Raji (cell line): ENCODE data around the gene FOXC2.

Experiments
- POLR2A ChIP-seq: IDR thresholded peaks from 2 replicates; pipeline ENCODE4 v1.6.1; 2011; ENCODE audit warnings: low read depth, low read length, control low read depth; ENCODE audit not compliant: insufficient read depth

Gene FOXC2

GRCh38 chr16:86570558-86571529, 4.2 kb downstream of the FOXC2 start:
- TF ChIP-seq POLR2A: no peak

- no peak for TF ChIP-seq POLR2A
Measured at GRCh38 chr16:86571530-86571915, 4.9 kb downstream of the FOXC2 start.

DNA sequence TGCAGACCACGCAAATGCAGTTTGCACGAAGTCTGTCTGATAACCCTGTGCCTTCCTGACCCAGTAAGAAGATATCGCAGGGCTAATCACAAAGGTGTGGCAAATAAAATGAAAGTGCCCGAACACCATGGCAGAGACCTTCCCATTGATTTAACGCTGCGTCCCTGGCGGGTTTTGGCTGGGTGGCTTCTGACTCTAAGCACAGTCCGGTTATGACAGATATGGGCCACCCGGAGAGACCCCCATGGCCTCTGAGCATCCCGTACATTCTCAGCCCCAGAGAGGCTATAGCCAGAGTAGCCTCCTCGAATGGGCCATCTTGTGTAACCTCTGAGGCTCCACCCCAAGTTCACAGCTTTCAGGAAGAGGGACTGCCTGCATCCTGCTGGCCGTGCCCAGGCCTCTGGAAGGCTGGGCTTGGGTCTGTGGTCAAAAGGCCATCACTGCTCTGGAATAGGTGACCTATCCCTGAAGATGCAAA, 5.5 kb downstream of the FOXC2 start:
- TF ChIP-seq POLR2A: no peak

DNA sequence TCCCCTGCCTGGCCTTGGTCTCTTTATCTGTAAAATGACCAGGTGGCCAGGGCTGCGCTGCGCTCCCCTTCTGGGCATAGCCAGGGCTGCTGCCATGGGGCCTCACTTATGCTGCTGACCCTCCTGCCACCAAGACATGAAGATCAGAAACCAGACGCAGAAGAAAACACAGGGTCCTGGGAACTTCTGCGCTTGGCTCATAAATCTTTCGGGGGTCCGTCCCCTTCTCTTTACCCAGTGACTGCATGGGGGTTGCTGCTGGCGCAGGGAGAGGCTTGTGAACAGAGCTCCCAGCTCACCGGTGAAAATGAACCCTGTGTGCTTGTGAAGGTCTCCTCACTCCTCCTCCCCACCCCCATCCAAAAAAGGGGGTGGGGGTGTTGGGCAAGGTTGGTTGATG, 6.0 kb downstream of the FOXC2 start:
- no peak for TF ChIP-seq POLR2A

DNA sequence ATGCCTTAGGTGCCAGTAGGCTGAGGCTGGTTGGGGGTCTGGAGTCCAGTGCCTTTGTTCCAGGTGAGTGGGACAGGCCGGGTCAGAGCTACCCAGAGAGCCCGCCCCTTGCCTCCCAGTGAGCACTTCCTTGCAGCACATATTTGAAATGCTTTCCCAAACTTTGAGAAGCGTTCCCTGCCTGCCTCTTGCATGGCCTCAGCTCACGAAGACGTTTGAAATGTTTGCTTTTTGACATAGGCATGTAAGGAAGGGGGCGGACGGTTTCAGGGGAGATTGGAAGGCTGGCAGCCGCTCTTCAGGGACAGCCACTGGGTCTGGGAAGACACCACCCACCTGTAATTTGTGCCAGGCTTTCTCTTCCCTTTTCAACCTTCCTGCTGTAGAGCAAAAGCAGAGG, 6.6 kb downstream of the FOXC2 start:
- TF ChIP-seq POLR2A: no peak

DNA sequence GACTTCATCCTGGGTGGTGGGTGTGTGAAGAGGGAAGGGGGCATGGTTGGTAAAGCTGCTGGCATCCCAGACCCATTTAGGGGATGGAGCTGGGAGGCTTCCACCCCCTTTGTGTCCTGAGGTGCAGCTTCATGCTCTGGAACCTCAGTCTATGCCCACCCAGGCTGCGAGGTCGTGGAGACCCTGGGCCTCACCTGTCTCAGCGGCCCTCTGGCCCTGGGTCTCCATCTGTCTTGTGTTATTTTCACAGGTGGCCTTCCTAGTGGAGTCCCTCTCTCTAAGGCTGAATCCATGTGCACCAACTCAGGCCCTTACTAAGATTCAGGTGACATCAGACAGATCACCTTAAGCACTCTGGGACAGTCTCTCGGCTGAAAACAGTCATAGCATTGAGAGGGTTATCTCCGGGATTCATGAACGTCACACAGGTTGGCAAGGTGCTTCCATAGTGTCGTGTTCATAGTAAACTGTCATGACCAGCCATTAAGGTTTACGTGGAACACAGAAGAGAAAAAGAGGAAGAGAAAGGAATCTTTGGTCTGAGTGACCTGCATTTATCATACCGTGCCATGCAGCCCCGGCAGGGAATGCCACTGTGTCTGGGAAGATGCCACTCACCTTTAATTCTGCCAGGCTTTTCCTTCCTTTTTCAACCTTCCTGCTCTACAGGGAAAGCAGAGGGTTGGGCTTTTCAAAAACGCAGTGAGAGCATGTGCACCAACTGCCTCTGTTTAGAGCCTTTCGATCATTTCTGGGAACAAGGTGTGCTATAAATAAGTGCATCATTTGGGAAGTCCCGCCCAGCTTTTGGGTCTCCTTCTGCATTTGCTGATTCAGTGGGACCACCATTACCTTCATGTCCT, 7.2 kb downstream of the FOXC2 start:
- no peak for TF ChIP-seq POLR2A

DNA sequence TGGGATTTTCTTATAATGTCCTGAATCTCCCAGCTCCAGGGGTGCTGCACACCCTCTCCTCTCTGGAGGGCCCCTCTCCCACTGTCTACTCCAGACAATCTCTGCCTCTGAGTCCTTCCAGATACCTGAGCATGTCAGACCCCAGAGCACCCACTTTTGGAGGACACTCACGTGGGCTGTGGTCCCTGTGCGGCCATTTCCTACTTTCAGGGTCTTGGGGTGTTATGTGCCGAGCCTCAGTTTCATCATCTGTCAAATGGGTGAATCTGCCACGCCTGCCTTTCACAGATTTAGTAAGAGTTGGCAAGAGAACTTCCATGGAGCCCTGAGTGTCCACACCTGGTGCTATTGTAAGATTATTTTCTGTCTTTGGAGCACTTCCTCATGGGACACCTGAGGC, 8.0 kb downstream of the FOXC2 start:
- TF ChIP-seq POLR2A: no peak

DNA sequence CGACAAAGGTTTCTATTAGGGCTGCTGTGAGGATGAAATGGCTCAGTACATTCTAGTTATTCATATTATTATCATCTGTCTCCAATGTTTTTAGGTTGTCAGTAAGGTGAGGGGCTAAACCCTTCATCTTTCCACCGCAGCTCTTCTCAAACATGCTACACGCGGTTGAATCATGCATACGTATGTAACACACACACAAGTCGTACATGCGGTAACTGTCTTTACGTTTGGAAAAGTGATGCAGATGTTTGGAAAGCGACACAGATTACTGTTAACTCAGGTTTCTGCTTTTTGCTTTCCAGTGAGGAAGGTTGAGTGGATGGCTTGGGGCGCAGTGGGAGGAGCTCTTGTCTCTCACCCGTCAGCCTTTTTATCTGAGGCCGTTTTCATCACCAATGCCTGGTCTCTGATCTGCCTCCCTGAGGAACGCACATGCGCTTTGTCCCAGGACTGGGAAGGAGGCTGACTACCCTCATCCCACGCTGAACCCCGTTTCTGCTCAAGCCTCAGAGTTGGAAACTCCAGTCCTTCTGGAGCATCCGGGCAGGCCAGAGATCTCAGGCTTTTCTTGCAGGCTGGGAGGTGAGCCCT, 8.6 kb downstream of the FOXC2 start:
- no peak for TF ChIP-seq POLR2A

- no peak for TF ChIP-seq POLR2A
Measured at GRCh38 chr16:86575754-86576557, 9.3 kb downstream of the FOXC2 start.

GRCh38 chr16:86576591-86577313, 10.1 kb downstream of the FOXC2 start:
- TF ChIP-seq POLR2A: no peak

GRCh38 chr16:86577314-86577971, 10.8 kb downstream of the FOXC2 start:
- TF ChIP-seq POLR2A: no peak

DNA sequence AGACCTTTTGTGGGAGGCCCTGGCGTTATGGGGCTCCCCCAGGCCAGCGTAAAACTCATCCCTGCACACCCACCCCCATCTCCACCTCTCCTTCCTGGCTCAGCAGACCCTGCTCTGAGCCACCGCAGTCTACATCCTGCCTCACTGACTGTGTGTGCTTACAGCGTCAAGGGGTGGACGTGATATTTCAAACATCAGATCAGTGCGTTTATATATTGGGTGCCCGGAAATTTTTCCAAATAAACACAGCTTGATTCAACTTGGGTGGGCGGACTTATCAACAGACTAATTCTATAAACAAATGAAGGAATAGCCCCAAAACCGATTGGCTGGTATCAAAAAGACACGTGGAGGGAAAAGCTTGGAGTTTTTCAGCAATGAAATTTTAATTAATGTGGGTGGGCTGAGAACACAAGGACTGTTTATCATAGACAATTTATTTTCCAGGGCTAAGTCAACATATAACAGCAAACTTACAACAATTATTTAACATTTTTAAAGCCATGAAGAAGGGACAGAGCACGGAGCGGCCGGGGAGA, 11.5 kb downstream of the FOXC2 start, which contains the start of gene FOXL1:
TSS of gene FOXL1 (plus strand) at position 489 of the 539 bp plus-strand sequence. CDS start 175 bp downstream, outside the sequence.
- no peak for TF ChIP-seq POLR2A
